Prostate gland (tissue), 2 donors: ENCODE data around the gene XPNPEP1.

ENCODE experiments used
- POLR2A ChIP-seq: fragments of 450-650 bp; IDR thresholded peaks from one replicate; pipeline ENCODE4 v1.6.1; 2016; ENCODE audit warnings: antibody characterized with exemption, mild to moderate bottlenecking
- TF ChIP-seq, protein P1 (sequence below), 4 experiments: fragments of 200-600 bp in 2 of 4; fragments of 450-650 bp in 2 of 4; sonication (generic) in 2 of 4; IDR thresholded peaks; 1 replicate in 3 of 4; 2 replicates in 1 of 4; pipeline ENCODE4 v1.5.1; 2016 to 2019; ENCODE audit warnings: antibody characterized with exemption in 4 of 4, mild to moderate bottlenecking in 2 of 4, moderate library complexity in 2 of 4

DNA sequence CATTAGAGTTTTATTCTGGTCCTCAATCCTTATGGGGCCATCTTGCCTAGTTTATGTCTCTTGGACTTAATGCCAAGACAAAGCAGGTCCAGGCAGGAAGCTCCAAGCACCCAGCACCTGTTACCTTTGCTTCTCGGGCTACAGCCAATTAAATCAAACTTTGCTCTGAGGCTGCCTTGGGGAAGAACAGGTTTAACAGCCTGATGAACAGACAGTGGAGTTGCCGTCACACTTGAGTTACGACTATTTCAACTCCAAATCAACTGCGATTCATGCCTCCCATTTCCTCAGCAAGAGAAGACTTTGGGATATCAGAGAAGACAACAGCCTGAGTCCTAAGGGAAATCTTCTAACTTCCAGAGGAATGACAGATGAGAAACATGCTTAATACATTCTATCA, 62.2 kb downstream of the XPNPEP1 start:
- TF ChIP-seq, protein P1, sequence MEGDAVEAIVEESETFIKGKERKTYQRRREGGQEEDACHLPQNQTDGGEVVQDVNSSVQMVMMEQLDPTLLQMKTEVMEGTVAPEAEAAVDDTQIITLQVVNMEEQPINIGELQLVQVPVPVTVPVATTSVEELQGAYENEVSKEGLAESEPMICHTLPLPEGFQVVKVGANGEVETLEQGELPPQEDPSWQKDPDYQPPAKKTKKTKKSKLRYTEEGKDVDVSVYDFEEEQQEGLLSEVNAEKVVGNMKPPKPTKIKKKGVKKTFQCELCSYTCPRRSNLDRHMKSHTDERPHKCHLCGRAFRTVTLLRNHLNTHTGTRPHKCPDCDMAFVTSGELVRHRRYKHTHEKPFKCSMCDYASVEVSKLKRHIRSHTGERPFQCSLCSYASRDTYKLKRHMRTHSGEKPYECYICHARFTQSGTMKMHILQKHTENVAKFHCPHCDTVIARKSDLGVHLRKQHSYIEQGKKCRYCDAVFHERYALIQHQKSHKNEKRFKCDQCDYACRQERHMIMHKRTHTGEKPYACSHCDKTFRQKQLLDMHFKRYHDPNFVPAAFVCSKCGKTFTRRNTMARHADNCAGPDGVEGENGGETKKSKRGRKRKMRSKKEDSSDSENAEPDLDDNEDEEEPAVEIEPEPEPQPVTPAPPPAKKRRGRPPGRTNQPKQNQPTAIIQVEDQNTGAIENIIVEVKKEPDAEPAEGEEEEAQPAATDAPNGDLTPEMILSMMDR (IDR thresholded peaks at IDR 0.05) = no peak
- TF ChIP-seq POLR2A = no peak
